H1 (cell line): Measurements from ENCODE around the gene EXOC3L1. TPM values are rescaled to one million over a fixed set of nuclear protein-coding genes. Genes with fewer than 3 reads are reported as not detected.

Experiments
- CTCF ChIA-PET: fragments of 300-600 bp; sonication (Branson Sonifier 250); formaldehyde crosslinking; loops from one replicate; lab custom pipeline; 2021; ENCODE audit not compliant: partially characterized antibody; lab: Charles Lee
- POLR2A ChIA-PET: fragments of 300-600 bp; sonication (Branson Sonifier 250); formaldehyde crosslinking; loops from one replicate; lab custom pipeline; 2021; ENCODE audit warnings: inconsistent platforms; ENCODE audit not compliant: partially characterized antibody; lab: Charles Lee
- DNase-seq, 2 experiments: peaks; one replicate each; pipeline versions ENCODE4 v3.0.0 to v3.0.0-alpha.2; 2010 to 2022; ENCODE audit warnings: low spot score in 2 of 2, low read depth in 1 of 2, mixed read lengths in 1 of 2
- FAIRE-seq: peaks from 2 replicates; lab custom pipeline; 2011; peaks lifted over from hg19 to GRCh38; lab: Jason Lieb, UNC
- H2AFZ ChIP-seq: 2 replicates; pipeline ENCODE4 v1.8.1; 2012; ENCODE audit warnings: low read length, inconsistent platforms
- H2AK5ac ChIP-seq: 2 replicates; pipeline ENCODE4 v1.6.1; 2013; ENCODE audit warnings: low read depth, low read length
- H2BK120ac ChIP-seq: replicated peaks from 2 replicates; pipeline ENCODE3; 2013; ENCODE audit warnings: low read depth, low read length, inconsistent platforms
- H2BK12ac ChIP-seq: 2 replicates; pipeline ENCODE4 v1.6.1; 2013; ENCODE audit warnings: low read depth, low read length
- H2BK15ac ChIP-seq: 2 replicates; pipeline ENCODE4 v1.6.1; 2013; ENCODE audit warnings: low read length
- H2BK20ac ChIP-seq: 2 replicates; pipeline ENCODE4 v1.6.1; 2013; ENCODE audit warnings: low read length
- H2BK5ac ChIP-seq: 2 replicates; pipeline ENCODE4 v1.6.1; 2013; ENCODE audit warnings: low read depth, low read length
- H3K14ac ChIP-seq: 2 replicates; pipeline ENCODE4 v1.6.1; 2013; ENCODE audit warnings: inconsistent platforms; ENCODE audit not compliant: insufficient read length
- H3K18ac ChIP-seq: 2 replicates; pipeline ENCODE4 v1.6.1; 2013; ENCODE audit warnings: low read length; ENCODE audit errors: extremely low read depth
- H3K23ac ChIP-seq: 2 replicates; pipeline ENCODE4 v1.6.1; 2013; ENCODE audit warnings: inconsistent platforms; ENCODE audit not compliant: insufficient read length
- H3K23me2 ChIP-seq: 2 replicates; pipeline ENCODE4 v1.6.1; 2013; ENCODE audit warnings: low read depth, low read length
- H3K27ac ChIP-seq: 2 replicates; pipeline ENCODE4 v1.6.1; 2011; ENCODE audit warnings: low read depth, low read length, inconsistent platforms
- H3K27me3 ChIP-seq, 4 experiments: replicated peaks in 1 of 4; 1 replicate in 1 of 4; 2 replicates in 3 of 4; pipeline versions ENCODE4 v1.6.1 to v1.8.1; 2011 to 2013; ENCODE audit warnings: low read length in 3 of 4, mild to moderate bottlenecking in 3 of 4, inconsistent platforms in 2 of 4, mixed read lengths in 2 of 4, moderate library complexity in 1 of 4; ENCODE audit not compliant: control insufficient read depth in 3 of 4, insufficient read depth in 3 of 4; ENCODE audit errors: extremely low read depth in 1 of 4
- H3K36me3 ChIP-seq, 4 experiments: 2 replicates each; pipeline versions ENCODE4 v1.6.1 to v1.8.1; 2011 to 2013; ENCODE audit warnings: mild to moderate bottlenecking in 4 of 4, low read length in 3 of 4, moderate library complexity in 2 of 4, control low read depth in 1 of 4, inconsistent platforms in 1 of 4; ENCODE audit not compliant: insufficient read depth in 4 of 4, control insufficient read depth in 2 of 4
- H3K4ac ChIP-seq: replicated peaks from 2 replicates; pipeline ENCODE3; 2013; ENCODE audit warnings: low read length, low read depth, mixed read lengths, inconsistent platforms; ENCODE audit not compliant: insufficient read length
- H3K4me1 ChIP-seq, 4 experiments: replicated peaks in 1 of 4; 1 replicate in 1 of 4; 2 replicates in 3 of 4; pipeline versions ENCODE4 v1.6.1 to v1.8.1; 2011 to 2013; ENCODE audit warnings: low read length in 3 of 4, inconsistent platforms in 2 of 4, mixed read lengths in 1 of 4; ENCODE audit not compliant: insufficient read depth in 4 of 4, control insufficient read depth in 3 of 4
- H3K4me2 ChIP-seq, 2 experiments: 2 replicates each; pipeline versions ENCODE4 v1.6.1 to v1.8.1; 2011 to 2013; ENCODE audit warnings: low read depth in 2 of 2, low read length in 2 of 2, control low read depth in 1 of 2, inconsistent platforms in 1 of 2, mild to moderate bottlenecking in 1 of 2; ENCODE audit not compliant: insufficient read depth in 1 of 2
- H3K4me3 ChIP-seq, 4 experiments: fragments of 200-600, 300-600 bp in 1 of 4; sonication (generic), shearing (Covaris generic), sonication (Bioruptor Twin) in 1 of 4; 2 replicates each; pipeline versions ENCODE4 v1.5.1 to v1.8.1; 2011 to 2016; ENCODE audit warnings: low read length in 4 of 4, low read depth in 3 of 4, control low read depth in 2 of 4, inconsistent platforms in 2 of 4, mild to moderate bottlenecking in 2 of 4, mixed read lengths in 1 of 4, moderate library complexity in 1 of 4; ENCODE audit not compliant: insufficient read depth in 2 of 4; ENCODE audit errors: extremely low read depth in 1 of 4
- H3K56ac ChIP-seq: replicated peaks from 2 replicates; pipeline ENCODE3; 2013; ENCODE audit warnings: low read depth, mild to moderate bottlenecking, mixed read lengths, low read length, inconsistent platforms; ENCODE audit not compliant: insufficient read length
- H3K79me1 ChIP-seq: 2 replicates; pipeline ENCODE4 v1.6.1; 2013; ENCODE audit warnings: low read depth, low read length, control low read depth
- H3K79me2 ChIP-seq, 2 experiments: 2 replicates each; pipeline versions ENCODE4 v1.6.1 to v1.8.1; 2012 to 2013; ENCODE audit warnings: low read length in 2 of 2, mild to moderate bottlenecking in 2 of 2, inconsistent platforms in 1 of 2; ENCODE audit not compliant: insufficient read depth in 2 of 2, control insufficient read depth in 1 of 2
- H3K9ac ChIP-seq, 4 experiments: replicated peaks in 1 of 4; 1 replicate in 1 of 4; 2 replicates in 3 of 4; pipeline versions ENCODE4 v1.6.1 to v1.8.1; 2011 to 2013; ENCODE audit warnings: low read depth in 3 of 4, low read length in 3 of 4, control low read depth in 2 of 4, mild to moderate bottlenecking in 2 of 4, moderate library complexity in 2 of 4, inconsistent platforms in 1 of 4; ENCODE audit errors: extremely low read depth in 1 of 4
- H3K9me3 ChIP-seq, 2 experiments: 2 replicates each; pipeline versions ENCODE4 v1.6.1 to v1.8.1; 2012 to 2013; ENCODE audit warnings: mild to moderate bottlenecking in 2 of 2, moderate library complexity in 2 of 2, control low read depth in 1 of 2, inconsistent platforms in 1 of 2, low read depth in 1 of 2, low read length in 1 of 2, mixed read lengths in 1 of 2; ENCODE audit not compliant: insufficient read depth in 2 of 2
- H4K20me1 ChIP-seq, 2 experiments: replicated peaks in 1 of 2; 2 replicates each; pipeline versions ENCODE3 to v1.8.1; 2011 to 2013; ENCODE audit warnings: inconsistent platforms in 2 of 2, low read length in 2 of 2, mild to moderate bottlenecking in 1 of 2; ENCODE audit not compliant: insufficient read depth in 2 of 2, control insufficient read depth in 1 of 2
- H4K5ac ChIP-seq: 2 replicates; pipeline ENCODE4 v1.6.1; 2013; ENCODE audit warnings: low read length, low read depth, mixed read lengths, inconsistent platforms; ENCODE audit not compliant: insufficient read length
- H4K8ac ChIP-seq: 2 replicates; pipeline ENCODE4 v1.8.0; 2013; ENCODE audit warnings: mild to moderate bottlenecking, moderate library complexity, low read length, inconsistent platforms; ENCODE audit not compliant: insufficient read depth; ENCODE audit errors: extremely low read depth
- H4K91ac ChIP-seq: replicated peaks from 2 replicates; pipeline ENCODE3; 2013; ENCODE audit warnings: low read length, mixed read lengths, inconsistent platforms; ENCODE audit not compliant: insufficient read length
- E2F6 ChIP-seq: IDR thresholded peaks from 2 replicates; pipeline ENCODE4 v1.6.1; 2012; ENCODE audit warnings: inconsistent platforms
- NRF1 ChIP-seq: IDR thresholded peaks from 2 replicates; pipeline ENCODE4 v1.6.1; 2011; ENCODE audit warnings: mild to moderate bottlenecking, low read depth, low read length, improper control_type of control experiment
- RBBP5 ChIP-seq: IDR thresholded peaks from 2 replicates; pipeline ENCODE4 v1.7.1; 2012; ENCODE audit warnings: low read depth, mild to moderate bottlenecking, inconsistent platforms, low read length, moderate library complexity, borderline replicate concordance
- RXRA ChIP-seq: IDR thresholded peaks from 2 replicates; pipeline ENCODE4 v1.6.1; 2011; ENCODE audit warnings: low read depth, mild to moderate bottlenecking, low read length, moderate library complexity; ENCODE audit not compliant: insufficient read depth
- SRF ChIP-seq: IDR thresholded peaks from 2 replicates; pipeline ENCODE4 v1.6.1; 2011; ENCODE audit warnings: mild to moderate bottlenecking, low read depth, low read length, moderate library complexity
- SUZ12 ChIP-seq: fragments of 200-600 bp; sonication (generic); IDR thresholded peaks from 2 replicates; pipeline ENCODE4 v1.6.1; 2012; ENCODE audit warnings: mild to moderate bottlenecking, inconsistent platforms, low read length, moderate library complexity, mixed read lengths
- TCF12 ChIP-seq: IDR thresholded peaks from 2 replicates; pipeline ENCODE4 v1.6.1; 2011; ENCODE audit warnings: low read depth, mild to moderate bottlenecking, low read length
- whole genome bisulfite sequencing, 2 experiments: shearing (Covaris generic) in 1 of 2; methylation state at CpG; one replicate each; pipeline versions ENCODE4 v1.1.6 to v1.1.7; 2013 to 2015; ENCODE audit warnings: low lambda C conversion rate in 2 of 2, mixed read lengths in 2 of 2, inconsistent platforms in 1 of 2, low coverage in 1 of 2, missing lambda C conversion rate in 1 of 2; ENCODE audit not compliant: insufficient replicate concordance in 2 of 2, insufficient coverage in 1 of 2, insufficient read length in 1 of 2; ENCODE audit errors: extremely low coverage in 1 of 2, missing lambda C conversion rate in 1 of 2; 5-methylcytosine and 5-hydroxymethylcytosine counted together
- polyA plus RNA-seq, 7 experiments: library from polyadenylated mRNA; depleted of rRNA in 3 of 7; stranded (reverse) in 5 of 7; unstranded in 2 of 7; fragments of >200 nt in 5 of 7; fragments of 200-250 nt in 2 of 7; gene quantifications; 1 replicate in 5 of 7; 2 replicates in 1 of 7; 4 replicates in 1 of 7; pipeline versions ENCODE4 v1.2.1 to v1.2.3, GENCODE V29; 2011 to 2013; ENCODE audit warnings: missing spikeins in 2 of 7, mixed read lengths in 2 of 7
- total RNA-seq: library from RNA; stranded (reverse); fragmentation: NEBNext Ultra II Directional; extraction: Animal tissue kit (Norgen Biotek cat#: 25700); gene quantifications from 2 replicates; pipeline ENCODE4 v1.2.1, GENCODE V29; 2021
- TF ChIP-seq, protein P1 (sequence below), 3 experiments: IDR thresholded peaks; 1 replicate in 2 of 3; 2 replicates in 1 of 3; pipeline versions ENCODE4 v1.5.1 to v1.6.1; 2011; ENCODE audit warnings: low read length in 3 of 3, mild to moderate bottlenecking in 3 of 3, inconsistent platforms in 2 of 3, low read depth in 1 of 3, moderate library complexity in 1 of 3; ENCODE audit not compliant: insufficient read depth in 1 of 3; ENCODE audit errors: control extremely low read depth in 1 of 3

EXOC3L1 gene
- total and polyA plus RNA-seq, 2 of the 8 experiments (the other 6 are each of a cell fraction or from before 2014, with no cell fraction given), result 1.3 TPM

DNA sequence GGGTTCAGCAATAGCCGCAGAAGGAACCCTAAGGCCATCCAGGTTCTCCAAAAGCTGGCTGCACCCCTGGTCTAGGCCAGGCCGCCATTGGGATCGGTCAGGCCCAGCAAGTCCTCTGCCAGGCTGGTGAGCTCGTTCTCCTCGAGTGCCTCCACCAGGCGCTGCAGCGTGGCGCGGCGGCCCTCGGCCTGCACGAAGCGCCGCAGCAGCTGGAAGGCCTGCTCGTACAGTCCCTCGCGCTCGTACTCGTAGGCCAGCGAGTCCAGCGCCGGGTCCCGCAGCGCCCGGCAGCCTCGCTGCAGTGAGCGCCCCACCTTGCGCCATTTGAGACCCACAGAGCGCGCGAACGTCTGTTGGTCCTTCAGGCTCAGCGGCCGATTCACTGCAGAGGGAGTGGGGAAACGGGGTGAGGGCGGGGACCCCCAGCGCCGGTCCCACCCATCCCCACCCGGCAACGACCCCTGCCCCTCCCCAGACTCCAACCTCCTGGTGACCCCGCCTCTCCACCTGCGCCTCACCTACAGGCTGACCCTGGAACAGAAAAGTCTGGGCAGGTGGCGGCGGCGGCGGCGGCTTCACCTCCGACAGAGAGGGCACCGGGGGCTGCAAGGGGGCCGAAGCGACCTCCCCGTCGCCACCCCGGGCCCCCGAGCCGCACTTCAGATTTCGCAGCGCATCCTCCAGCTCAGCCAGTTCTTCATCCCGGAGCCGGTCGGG is 35.2 kb downstream of the EXOC3L1 start:
- H3K23ac ChIP-seq, result no peak overlapping the region
- POLR2A ChIA-PET, result interaction anchor here (1.9 kb wide), 1 partner anchor 8 kb away, joined by 7 read pairs; no protein-coding TSS in a partner anchor
- CTCF ChIA-PET, result interaction anchor here (0.6 to 14.1 kb wide), 43 partner anchors 9 to 1816 kb away, joined by 3 to 291 read pairs (median 4); partner anchors contain the start of genes CES3, CES4A, ELMO3 and FBXL8
- no peak overlapping the region for H4K8ac ChIP-seq
- H3K4me3 ChIP-seq, result peak overlapping the region; percentile 1 to 59 (median 33); a peak in 7 of 8 replicates
- DNase-seq (no peak), FAIRE-seq (no peak)
- H2BK15ac ChIP-seq, result 0 out of 2 replicates have a peak overlapping the region, but pooled peaks have one; percentile 16
- no peaks in the 10 kb centered on the region for H3K9me3 ChIP-seq
- peaks cover 0 to 14% (median 8%) of the 10 kb centered on the region in 4 experiments; a peak in 6 of 7 replicates for H3K4me1 ChIP-seq
- H3K56ac ChIP-seq, result no peak overlapping the region
- peak overlapping the region; percentile 32 for H3K18ac ChIP-seq
- H3K4ac ChIP-seq, result no peak overlapping the region
- no peak overlapping the region for H2BK20ac ChIP-seq
- no peaks in the 10 kb centered on the region for H3K79me2 ChIP-seq
- H2AK5ac ChIP-seq, result no peak overlapping the region
- H3K23me2 ChIP-seq, result peaks cover 21% of the 10 kb centered on the region; the same call in 1 of the 2 replicates
- H3K36me3 ChIP-seq, result no peaks in the 10 kb centered on the region
- no peaks in the 10 kb centered on the region for H3K79me1 ChIP-seq
- no peak overlapping the region for H4K91ac ChIP-seq
- peaks cover 10 to 13% of the 10 kb centered on the region in 2 experiments for H4K20me1 ChIP-seq
- H3K14ac ChIP-seq, result no peak overlapping the region
- WGBS, 2 experiments, result 14% methylated on average over 28 of the region's 61 CpGs; no CpG with 5 or more reads in 1 of the 2 experiments
- no peak overlapping the region for H3K27ac ChIP-seq
- H3K4me2 ChIP-seq, result peak overlapping the region; percentile 4 to 87
- no peak overlapping the region; the same call in 1 of the 2 replicates for H2BK5ac ChIP-seq
- peaks cover 71 to 94% (median 85%) of the 10 kb centered on the region in 4 experiments for H3K27me3 ChIP-seq
- no peak overlapping the region for H2AFZ ChIP-seq
- H3K9ac ChIP-seq, result no peak overlapping the region
- no peak overlapping the region for H2BK120ac ChIP-seq
- H2BK12ac ChIP-seq, result no peak overlapping the region
- no peak overlapping the region for H4K5ac ChIP-seq
- TF ChIP-seq NRF1, result no peak
- peak; percentile 90 for TF ChIP-seq E2F6
- TF ChIP-seq RBBP5, result 0 out of 2 replicates have a peak, but pooled peaks have one; percentile 11
- no peak for TF ChIP-seq TCF12
- TF ChIP-seq RXRA, result no peak
- TF ChIP-seq, protein P1, sequence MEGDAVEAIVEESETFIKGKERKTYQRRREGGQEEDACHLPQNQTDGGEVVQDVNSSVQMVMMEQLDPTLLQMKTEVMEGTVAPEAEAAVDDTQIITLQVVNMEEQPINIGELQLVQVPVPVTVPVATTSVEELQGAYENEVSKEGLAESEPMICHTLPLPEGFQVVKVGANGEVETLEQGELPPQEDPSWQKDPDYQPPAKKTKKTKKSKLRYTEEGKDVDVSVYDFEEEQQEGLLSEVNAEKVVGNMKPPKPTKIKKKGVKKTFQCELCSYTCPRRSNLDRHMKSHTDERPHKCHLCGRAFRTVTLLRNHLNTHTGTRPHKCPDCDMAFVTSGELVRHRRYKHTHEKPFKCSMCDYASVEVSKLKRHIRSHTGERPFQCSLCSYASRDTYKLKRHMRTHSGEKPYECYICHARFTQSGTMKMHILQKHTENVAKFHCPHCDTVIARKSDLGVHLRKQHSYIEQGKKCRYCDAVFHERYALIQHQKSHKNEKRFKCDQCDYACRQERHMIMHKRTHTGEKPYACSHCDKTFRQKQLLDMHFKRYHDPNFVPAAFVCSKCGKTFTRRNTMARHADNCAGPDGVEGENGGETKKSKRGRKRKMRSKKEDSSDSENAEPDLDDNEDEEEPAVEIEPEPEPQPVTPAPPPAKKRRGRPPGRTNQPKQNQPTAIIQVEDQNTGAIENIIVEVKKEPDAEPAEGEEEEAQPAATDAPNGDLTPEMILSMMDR (IDR thresholded peaks at IDR 0.05; ENCODE audit: control extremely low read depth in 1 of 3, insufficient read depth in 1 of 3, low read depth in 1 of 3, low read length in 3 of 3), result 0 out of 4 replicates have a peak, but pooled peaks of 1 of the 3 experiments have one; percentile 5
- peak; percentile 64 for TF ChIP-seq SUZ12
- no peak for TF ChIP-seq SRF
